ENCODE measurements around the gene RPH3AL. TPM values are rescaled to one million over a fixed set of nuclear protein-coding genes. Genes with fewer than 3 reads are reported as not detected.

The RPH3AL gene
- total and polyA plus RNA-seq, 5 donors, result 4.7 to 11.5 (median 9.1) TPM

- Histone ChIP-seq H3K4me3 (ENCODE audit: low read length) (no peak overlapping the region), H3K27ac (ENCODE audit: low read length) (no peak overlapping the region), H3K9me3 (ENCODE audit: control insufficient read depth, low read length) (no peaks in the 10 kb centered on the region), H3K4me1 (ENCODE audit: control insufficient read depth, insufficient read depth, low read length) (peaks cover 2% of the 10 kb centered on the region), H3K27me3 (ENCODE audit: control insufficient read depth, insufficient read depth) (no peaks in the 10 kb centered on the region)
- DNase-seq, result peak; percentile 8 to 65 (median 27)
- no peak for ATAC-seq
- WGBS, result 86% methylated on average over 16 of the region's 16 CpGs
- intact Hi-C loops (cut with DNase I), result no loop called here
These were observed 157.6 kb downstream of the RPH3AL start for GRCh38 chr17:194828-195602.

- no peak overlapping the region for H3K4me3 ChIP-seq (ENCODE audit: low read length)
- DNase-seq (peak in 2 of 3 donors; percentile 8 to 50), ATAC-seq (peak; percentile 22 to 31)
- no peaks in the 10 kb centered on the region for H3K27me3 ChIP-seq (ENCODE audit: control insufficient read depth, insufficient read depth)
- no peaks in the 10 kb centered on the region for H3K4me1 ChIP-seq (ENCODE audit: control insufficient read depth, insufficient read depth, low read length)
- 74% methylated on average over 31 of the region's 31 CpGs for WGBS
- intact Hi-C loops (cut with DNase I), result no loop called here
- H3K9me3 ChIP-seq (ENCODE audit: control insufficient read depth, low read length), result no peaks in the 10 kb centered on the region
- no peak overlapping the region for H3K27ac ChIP-seq (ENCODE audit: low read length)
These were observed 158.5 kb downstream of the RPH3AL start for GRCh38 chr17:193841-194806.

- DNase-seq (peak in 1 of 3 donors; percentile 32), ATAC-seq (peak; percentile 22 to 29)
- 95% methylated on average over 8 of the region's 8 CpGs for WGBS
- Histone ChIP-seq H3K27ac (ENCODE audit: low read length) (no peak overlapping the region), H3K9me3 (ENCODE audit: control insufficient read depth, low read length) (no peaks in the 10 kb centered on the region), H3K4me1 (ENCODE audit: control insufficient read depth, insufficient read depth, low read length) (no peaks in the 10 kb centered on the region), H3K4me3 (ENCODE audit: low read length) (no peak overlapping the region), H3K27me3 (ENCODE audit: control insufficient read depth, insufficient read depth) (no peaks in the 10 kb centered on the region)
- intact Hi-C loops (cut with DNase I), result no loop called here
These were observed 159.2 kb downstream of the RPH3AL start for GRCh38 chr17:193426-193810.

GRCh38 chr17:192666-193425 is 159.8 kb downstream of the RPH3AL start:
- no peak overlapping the region for H3K4me3 ChIP-seq (ENCODE audit: low read length)
- intact Hi-C loops (cut with DNase I), result no loop called here
- WGBS, result 92% methylated on average over 21 of the region's 21 CpGs
- DNase-seq (peak in 1 of 3 donors; percentile 44), ATAC-seq (peak; percentile 11 to 12)
- no peaks in the 10 kb centered on the region for H3K9me3 ChIP-seq (ENCODE audit: control insufficient read depth, low read length)
- H3K27me3 ChIP-seq (ENCODE audit: control insufficient read depth, insufficient read depth), result no peaks in the 10 kb centered on the region
- no peak overlapping the region for H3K27ac ChIP-seq (ENCODE audit: low read length)
- no peaks in the 10 kb centered on the region for H3K4me1 ChIP-seq (ENCODE audit: control insufficient read depth, insufficient read depth, low read length)

GRCh38 chr17:189444-189843 is 163.2 kb downstream of the RPH3AL start:
- WGBS, result 90% methylated on average over 7 of the region's 7 CpGs
- Histone ChIP-seq H3K9me3 (ENCODE audit: control insufficient read depth, low read length) (no peaks in the 10 kb centered on the region), H3K27me3 (ENCODE audit: control insufficient read depth, insufficient read depth) (no peaks in the 10 kb centered on the region), H3K4me1 (ENCODE audit: control insufficient read depth, insufficient read depth, low read length) (no peaks in the 10 kb centered on the region), H3K27ac (ENCODE audit: low read length) (no peak overlapping the region), H3K4me3 (ENCODE audit: low read length) (no peak overlapping the region)
- ATAC-seq, result no peak
- intact Hi-C loops (cut with DNase I), result no loop called here
- DNase-seq, result no peak

GRCh38 chr17:187130-187529 is 165.5 kb downstream of the RPH3AL start:
- ATAC-seq, result no peak
- Histone ChIP-seq H3K9me3 (ENCODE audit: control insufficient read depth, low read length) (no peaks in the 10 kb centered on the region), H3K4me1 (ENCODE audit: control insufficient read depth, insufficient read depth, low read length) (no peaks in the 10 kb centered on the region), H3K4me3 (ENCODE audit: low read length) (no peak overlapping the region), H3K27me3 (ENCODE audit: control insufficient read depth, insufficient read depth) (no peaks in the 10 kb centered on the region), H3K27ac (ENCODE audit: low read length) (no peak overlapping the region)
- WGBS, result 71% methylated on average over 2 of the region's 2 CpGs
- no peak for DNase-seq
- intact Hi-C loops (cut with DNase I), result no loop called here

GRCh38 chr17:185445-186138 is 167.0 kb downstream of the RPH3AL start:
- intact Hi-C loops (cut with DNase I), result no loop called here
- Histone ChIP-seq H3K9me3 (ENCODE audit: control insufficient read depth, low read length) (no peaks in the 10 kb centered on the region), H3K27ac (ENCODE audit: low read length) (no peak overlapping the region), H3K27me3 (ENCODE audit: control insufficient read depth, insufficient read depth) (no peaks in the 10 kb centered on the region), H3K4me3 (ENCODE audit: low read length) (no peak overlapping the region), H3K4me1 (ENCODE audit: control insufficient read depth, insufficient read depth, low read length) (no peaks in the 10 kb centered on the region)
- WGBS, result 67% methylated on average over 14 of the region's 14 CpGs
- peak in 1 of 3 donors; percentile 10 for DNase-seq
- ATAC-seq, result no peak

GRCh38 chr17:183021-183420 is 169.6 kb downstream of the RPH3AL start:
- H3K4me3 ChIP-seq (ENCODE audit: low read length), result no peak overlapping the region
- DNase-seq (no peak), ATAC-seq (no peak)
- H3K27me3 ChIP-seq (ENCODE audit: control insufficient read depth, insufficient read depth), result no peaks in the 10 kb centered on the region
- intact Hi-C loops (cut with DNase I), result no loop called here
- no peaks in the 10 kb centered on the region for H3K9me3 ChIP-seq (ENCODE audit: control insufficient read depth, low read length)
- no peak overlapping the region for H3K27ac ChIP-seq (ENCODE audit: low read length)
- 74% methylated on average over 8 of the region's 8 CpGs for WGBS
- no peaks in the 10 kb centered on the region for H3K4me1 ChIP-seq (ENCODE audit: control insufficient read depth, insufficient read depth, low read length)

- no peak overlapping the region for H3K27ac ChIP-seq (ENCODE audit: low read length)
- DNase-seq (peak in 2 of 3 donors; percentile 63 to 68), ATAC-seq (no peak)
- no peaks in the 10 kb centered on the region for H3K9me3 ChIP-seq (ENCODE audit: control insufficient read depth, low read length)
- H3K27me3 ChIP-seq (ENCODE audit: control insufficient read depth, insufficient read depth), result no peaks in the 10 kb centered on the region
- intact Hi-C loops (cut with DNase I), result no loop called here
- 53% methylated on average over 18 of the region's 18 CpGs for WGBS
- no peak overlapping the region for H3K4me3 ChIP-seq (ENCODE audit: low read length)
- no peaks in the 10 kb centered on the region for H3K4me1 ChIP-seq (ENCODE audit: control insufficient read depth, insufficient read depth, low read length)
These were observed 170.4 kb downstream of the RPH3AL start for GRCh38 chr17:182050-182751.

All from right cardiac atrium (tissue), 5 donors.